Measurements from ENCODE around the gene RPS17. TPM values are rescaled to one million over a fixed set of nuclear protein-coding genes. Genes with fewer than 3 reads are reported as not detected.
A peak's percentile ranks its signal among the peaks of the same experiment; 100 is the strongest.
"Not testable (repeated sequence)": the region's sequence is repeated elsewhere in the genome, so short reads cannot be mapped to it uniquely, and the experiment has no call there.

RPS17 gene
- total RNA-seq, 1 donor, result 1,371 TPM

DNA sequence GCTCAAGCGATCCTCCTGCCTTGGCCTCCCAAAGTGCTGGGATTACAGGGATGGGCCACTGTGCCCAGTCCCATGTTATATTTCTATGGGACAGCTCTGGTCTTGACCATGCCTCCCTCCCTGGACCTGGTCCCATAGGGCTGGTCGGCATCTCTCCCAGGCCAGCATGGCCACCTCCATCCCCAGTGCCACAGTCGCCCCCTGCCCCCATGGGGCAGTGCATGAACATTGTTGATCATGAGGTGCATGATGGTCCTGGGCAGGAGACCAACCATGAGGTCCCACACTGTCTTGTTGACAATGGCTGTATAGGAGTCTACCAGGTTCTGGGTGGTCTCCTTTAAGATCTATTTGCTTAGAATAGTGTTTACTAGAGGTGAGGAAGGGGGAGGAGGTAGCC lies 6.5 kb downstream of the RPS17 start:
- DNase-seq (ENCODE audit: low read depth), result no peak

DNA sequence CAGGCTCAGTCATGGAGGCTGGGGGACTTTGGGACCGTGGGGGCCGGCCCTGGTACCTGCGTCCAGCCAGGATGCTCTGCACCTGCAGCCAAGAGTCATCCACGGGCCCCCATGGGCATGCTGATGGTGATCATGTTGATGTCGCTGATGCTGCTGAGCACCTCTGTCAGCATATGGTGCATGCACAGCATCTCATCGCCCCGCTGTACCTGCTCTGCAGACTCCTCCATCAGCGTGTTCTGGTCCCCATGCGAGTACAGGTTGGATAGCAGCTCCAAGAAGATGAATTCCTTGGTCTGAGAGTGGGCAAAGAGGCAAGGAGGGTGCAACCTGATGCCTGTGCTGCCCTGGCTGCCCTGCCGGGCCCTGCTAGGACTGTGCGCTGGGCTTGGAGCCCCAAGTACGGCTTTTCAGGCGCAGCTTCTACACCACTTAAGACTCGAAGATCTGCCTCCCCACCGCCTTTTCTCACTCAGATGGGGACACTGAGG lies 7.2 kb downstream of the RPS17 start:
- no peak for DNase-seq (ENCODE audit: low read depth)
- H3K4me3 ChIP-seq (ENCODE audit: low read depth, low read length), result no peak overlapping the region
- TF ChIP-seq, protein P1, sequence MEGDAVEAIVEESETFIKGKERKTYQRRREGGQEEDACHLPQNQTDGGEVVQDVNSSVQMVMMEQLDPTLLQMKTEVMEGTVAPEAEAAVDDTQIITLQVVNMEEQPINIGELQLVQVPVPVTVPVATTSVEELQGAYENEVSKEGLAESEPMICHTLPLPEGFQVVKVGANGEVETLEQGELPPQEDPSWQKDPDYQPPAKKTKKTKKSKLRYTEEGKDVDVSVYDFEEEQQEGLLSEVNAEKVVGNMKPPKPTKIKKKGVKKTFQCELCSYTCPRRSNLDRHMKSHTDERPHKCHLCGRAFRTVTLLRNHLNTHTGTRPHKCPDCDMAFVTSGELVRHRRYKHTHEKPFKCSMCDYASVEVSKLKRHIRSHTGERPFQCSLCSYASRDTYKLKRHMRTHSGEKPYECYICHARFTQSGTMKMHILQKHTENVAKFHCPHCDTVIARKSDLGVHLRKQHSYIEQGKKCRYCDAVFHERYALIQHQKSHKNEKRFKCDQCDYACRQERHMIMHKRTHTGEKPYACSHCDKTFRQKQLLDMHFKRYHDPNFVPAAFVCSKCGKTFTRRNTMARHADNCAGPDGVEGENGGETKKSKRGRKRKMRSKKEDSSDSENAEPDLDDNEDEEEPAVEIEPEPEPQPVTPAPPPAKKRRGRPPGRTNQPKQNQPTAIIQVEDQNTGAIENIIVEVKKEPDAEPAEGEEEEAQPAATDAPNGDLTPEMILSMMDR (IDR thresholded peaks at IDR 0.05; ENCODE audit: insufficient read depth, low read depth, low read length), result no peak

More for the DNA sequence above, 6.5 kb downstream of the RPS17 start:
- TF ChIP-seq, protein P1 (IDR thresholded peaks at IDR 0.05; ENCODE audit: insufficient read depth, low read depth, low read length), result no peak
- H3K4me3 ChIP-seq (ENCODE audit: low read depth, low read length), result no peak overlapping the region

DNA sequence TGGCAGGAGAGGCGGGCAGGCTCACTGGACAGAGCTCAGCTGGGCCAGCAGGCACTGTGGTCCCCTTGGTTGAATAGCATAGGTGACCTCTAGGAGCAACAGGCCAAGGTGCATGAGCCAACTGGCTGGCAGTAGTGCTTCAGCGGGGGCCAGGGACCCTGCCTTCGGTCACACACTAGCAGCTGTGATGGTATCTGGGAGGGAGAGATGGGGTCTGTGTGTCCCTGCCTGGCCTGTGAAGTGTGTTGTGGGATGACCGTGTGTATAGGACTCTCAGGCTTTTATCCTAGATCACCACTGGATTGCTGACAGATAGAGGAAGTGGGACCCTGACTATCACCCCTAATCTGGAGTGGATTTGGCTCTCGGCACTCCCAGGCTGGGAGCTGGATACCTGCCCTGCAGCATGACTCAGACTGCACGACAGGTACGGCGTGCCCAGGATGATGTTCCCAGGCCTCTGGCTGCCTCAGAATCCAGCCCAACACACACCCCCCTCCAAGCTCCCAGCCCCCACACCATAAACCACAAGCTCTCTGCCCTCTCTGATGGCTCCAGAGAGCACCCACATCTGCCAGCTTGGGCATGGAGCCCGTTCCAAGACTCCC lies 7.8 kb downstream of the RPS17 start:
- H3K4me3 ChIP-seq (ENCODE audit: low read depth, low read length), result no peak overlapping the region
- no peak for DNase-seq (ENCODE audit: low read depth)
- TF ChIP-seq, protein P1 (IDR thresholded peaks at IDR 0.05; ENCODE audit: insufficient read depth, low read depth, low read length), result no peak

- TF ChIP-seq, protein P1 (IDR thresholded peaks at IDR 0.05; ENCODE audit: insufficient read depth, low read depth, low read length), result no peak
- no peak for DNase-seq (ENCODE audit: low read depth)
- no peak overlapping the region for H3K4me3 ChIP-seq (ENCODE audit: low read depth, low read length)
These were observed 8.5 kb downstream of the RPS17 start for GRCh38 chr15:82531496-82532382.

DNA sequence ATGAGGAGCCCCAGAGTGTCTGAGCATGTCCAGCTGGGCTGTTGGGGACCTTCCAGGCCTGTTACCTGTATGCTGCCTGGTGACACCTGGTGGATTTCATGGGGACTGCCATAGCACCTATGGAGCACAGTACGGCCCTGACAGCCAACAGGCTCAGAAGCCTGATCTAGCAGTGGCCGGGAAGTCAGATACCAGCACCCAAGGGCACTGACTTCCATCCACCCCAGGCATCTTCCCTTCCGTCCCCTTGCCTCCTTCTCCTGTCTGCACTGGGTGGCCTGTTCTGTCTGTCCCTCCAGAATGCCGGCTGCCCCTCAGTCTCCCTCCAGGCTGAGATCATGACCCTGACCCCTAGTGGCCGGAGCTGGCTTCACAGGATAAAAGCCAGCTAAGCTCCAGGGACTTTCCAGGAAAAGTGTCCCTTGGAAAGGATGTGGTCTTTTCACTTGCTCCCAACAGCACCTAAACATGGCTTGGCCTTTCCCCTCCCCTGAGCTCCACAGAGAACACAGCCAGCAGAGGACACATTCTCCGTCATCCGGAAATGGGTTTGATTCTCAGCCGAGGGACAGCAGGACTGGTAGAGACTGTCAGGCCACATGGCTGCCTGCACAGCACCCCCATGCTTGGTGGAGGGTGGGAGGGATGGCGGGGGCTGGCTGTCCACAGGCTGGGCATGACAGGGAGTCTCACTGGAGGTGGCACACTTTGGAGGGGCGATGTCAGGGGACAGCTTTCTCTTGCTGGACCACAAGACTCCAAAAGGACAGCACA lies 9.5 kb downstream of the RPS17 start:
- TF ChIP-seq, protein P1 (IDR thresholded peaks at IDR 0.05; ENCODE audit: insufficient read depth, low read depth, low read length), result peak; percentile 77
- peak; percentile 51 for DNase-seq (ENCODE audit: low read depth)
- H3K4me3 ChIP-seq (ENCODE audit: low read depth, low read length), result no peak overlapping the region

DNA sequence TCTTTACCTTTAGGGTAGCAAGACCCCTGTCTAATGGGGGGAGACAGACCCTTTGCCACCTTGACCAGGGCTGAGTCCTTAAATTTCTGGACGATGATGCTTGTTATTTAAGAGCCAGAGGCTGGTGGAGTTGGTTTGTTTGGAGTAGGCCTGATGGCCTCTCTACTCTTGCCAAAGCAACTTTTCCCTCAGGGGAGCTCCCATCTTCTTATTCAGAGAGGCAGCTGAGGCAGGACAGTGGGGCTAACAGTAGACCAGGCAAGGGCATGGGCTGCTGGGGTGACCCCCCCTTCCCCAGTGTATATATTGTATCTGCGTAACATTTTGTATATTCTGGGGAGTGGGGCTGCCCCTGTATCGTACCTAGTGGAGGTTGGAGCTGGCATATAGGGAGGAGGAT lies 10.3 kb downstream of the RPS17 start:
- no peak for DNase-seq (ENCODE audit: low read depth)
- no peak overlapping the region for H3K4me3 ChIP-seq (ENCODE audit: low read depth, low read length)
- TF ChIP-seq, protein P1 (IDR thresholded peaks at IDR 0.05; ENCODE audit: insufficient read depth, low read depth, low read length), result no peak

DNA sequence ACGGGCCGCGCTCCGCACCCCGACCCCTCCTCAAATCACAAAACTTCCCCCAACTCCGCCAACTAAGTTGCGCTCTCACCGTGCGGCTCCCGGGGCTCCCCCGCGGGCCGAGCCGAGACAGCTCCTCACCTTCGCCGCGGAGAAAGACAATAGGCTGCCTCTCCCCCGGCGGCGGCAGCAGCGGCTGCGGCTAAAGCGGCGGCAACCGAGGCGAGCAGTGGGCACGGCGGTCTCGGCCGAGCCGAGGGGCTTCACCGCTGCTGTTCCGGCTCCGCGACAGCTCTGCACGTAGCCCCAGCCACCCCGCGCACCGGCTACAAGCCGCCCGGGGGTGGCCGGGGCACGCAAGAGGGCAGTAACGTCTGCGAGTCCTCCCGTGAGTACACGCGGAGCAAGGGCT lies 26.7 kb downstream of the RPS17 start:
- H3K4me3 ChIP-seq (ENCODE audit: low read depth, low read length); DNase-seq (ENCODE audit: low read depth): not testable (repeated sequence)

- H3K4me3 ChIP-seq (ENCODE audit: low read depth, low read length); DNase-seq (ENCODE audit: low read depth): not testable (repeated sequence)
These were observed 32.6 kb downstream of the RPS17 start for GRCh38 chr15:82507693-82508092.

DNA sequence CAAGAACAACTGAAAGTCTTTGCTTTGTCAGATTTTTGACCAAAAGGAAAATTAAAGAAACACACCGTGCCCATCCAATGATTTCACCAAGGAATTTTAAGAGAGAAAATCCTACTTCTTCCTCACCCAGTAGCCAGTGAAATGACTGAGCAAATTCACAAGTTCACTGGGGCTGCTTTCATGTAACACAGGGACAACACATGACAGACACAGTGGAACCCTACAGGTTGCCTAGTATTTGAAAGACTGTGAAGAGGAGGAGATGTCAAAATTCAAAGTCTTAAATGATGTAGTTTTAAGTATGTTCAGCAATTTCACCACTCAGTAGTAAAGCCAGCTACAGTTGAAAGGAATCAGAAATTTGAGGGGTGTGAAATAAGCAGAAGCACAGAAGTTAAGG lies 33.2 kb downstream of the RPS17 start:
- not testable (repeated sequence) for H3K4me3 ChIP-seq (ENCODE audit: low read depth, low read length); DNase-seq (ENCODE audit: low read depth)

GRCh38 chr15:82505842-82506241 lies 34.4 kb downstream of the RPS17 start:
- DNase-seq (ENCODE audit: low read depth), result not testable (repeated sequence)

More at GRCh38 chr15:82505842-82506241, 34.4 kb downstream of the RPS17 start:
- H3K4me3 ChIP-seq (ENCODE audit: low read depth, low read length), result not testable (repeated sequence)
